ENCODE results near the gene EFHC1. TPM values are rescaled to one million over a fixed set of nuclear protein-coding genes. Genes with fewer than 3 reads are reported as not detected.

Gene EFHC1
- total RNA-seq, 1 experiment from 2014 or later, result 13.2 TPM

GRCh38 chr6:52389264-52389625 is 30.9 kb upstream of the EFHC1 start:
- no peaks in the 10 kb centered on the region for H3K4me1 ChIP-seq (ENCODE audit: insufficient read depth, low read length)
- no peak for TF ChIP-seq CTCF (conservative IDR thresholded peaks at IDR 0.05)
- no peak overlapping the region for H2AFZ ChIP-seq (ENCODE audit: low read length)
- H4K8ac ChIP-seq (replicated peaks; ENCODE audit: insufficient read length, low read depth, low read length), result no peak overlapping the region
- no peak overlapping the region for H2BK12ac ChIP-seq (ENCODE audit: insufficient read length, low read depth, low read length)
- H2BK20ac ChIP-seq (ENCODE audit: low read depth, low read length, poor library complexity, severe bottlenecking), result no peak overlapping the region
- no peaks in the 10 kb centered on the region for H4K20me1 ChIP-seq (ENCODE audit: control insufficient read depth, insufficient read depth, insufficient read length)
- no peaks in the 10 kb centered on the region for H3K27me3 ChIP-seq (ENCODE audit: insufficient read depth, low read length)
- H3K18ac ChIP-seq (ENCODE audit: insufficient read length, low read depth, low read length), result no peak overlapping the region
- no peak overlapping the region for H3K4me2 ChIP-seq (ENCODE audit: insufficient read depth, insufficient read length, low read length)
- H3K23ac ChIP-seq (ENCODE audit: insufficient read length, low read depth, low read length), result no peak overlapping the region
- no peak overlapping the region for H3K9ac ChIP-seq (ENCODE audit: extremely low read depth, insufficient read length, low read length)
- DNase-seq, result no peak
- H3K9me3 ChIP-seq (ENCODE audit: control insufficient read depth, low read depth, low read length), result peaks cover 8% of the 10 kb centered on the region
- H3K14ac ChIP-seq (ENCODE audit: insufficient read depth, low read length), result no peak overlapping the region
- H3K23me2 ChIP-seq (ENCODE audit: insufficient read length, low read depth, low read length, poor library complexity, severe bottlenecking), result no peaks in the 10 kb centered on the region
- H3K4me3 Mint-ChIP-seq, result no peak overlapping the region
- H3K4ac ChIP-seq (ENCODE audit: low read depth, low read length), result no peak overlapping the region
- no peaks in the 10 kb centered on the region for H3K4me1 Mint-ChIP-seq
- H2BK15ac ChIP-seq (ENCODE audit: low read depth, low read length), result no peak overlapping the region
- H3K27ac Mint-ChIP-seq, result no peak overlapping the region
- H4K91ac ChIP-seq (ENCODE audit: insufficient read length, low read depth, low read length), result no peak overlapping the region
- WGBS (ENCODE audit: extremely low coverage, insufficient read length, low lambda C conversion rate), result no CpG with 5 or more reads among the region's 1 CpG
- no peak overlapping the region for H2AK5ac ChIP-seq (ENCODE audit: insufficient read length, low read length)
- H3T11ph ChIP-seq (ENCODE audit: low read length), result no peak overlapping the region
- peaks cover 3 to 10% (median 7%) of the 10 kb centered on the region in 3 experiments; a peak in 5 of 7 replicates for H3K36me3 Mint-ChIP-seq (ENCODE audit: insufficient read depth in 1 of 3, low read depth in 3 of 3)
- peaks cover 8 to 21% of the 10 kb centered on the region in 2 experiments; a peak in 4 of 5 replicates for H3K9me3 Mint-ChIP-seq
- no peak overlapping the region for H3K56ac ChIP-seq (ENCODE audit: insufficient read length, low read depth, low read length)
- H3K79me1 ChIP-seq (ENCODE audit: insufficient read depth, low read depth, low read length, poor library complexity, severe bottlenecking), result no peaks in the 10 kb centered on the region
- no peak overlapping the region for H2BK120ac ChIP-seq (ENCODE audit: low read depth, low read length, poor library complexity, severe bottlenecking)
- H3K79me2 ChIP-seq (ENCODE audit: insufficient read depth, low read length), result no peaks in the 10 kb centered on the region
- H3K27ac ChIP-seq (ENCODE audit: insufficient read length, low read depth, low read length), result no peak overlapping the region
- H2BK5ac ChIP-seq (ENCODE audit: insufficient read length, low read length), result no peak overlapping the region
- no peak overlapping the region for H4K5ac ChIP-seq (ENCODE audit: insufficient read length, low read depth, low read length)
- H3K27me3 Mint-ChIP-seq (ENCODE audit: low read depth), result no peaks in the 10 kb centered on the region

All from H9 (cell line).